Lung (tissue), 12 donors: ENCODE measurements around the gene SPAAR. TPM values are rescaled to one million over a fixed set of nuclear protein-coding genes. Genes with fewer than 3 reads are reported as not detected.

Experiments used
- ATAC-seq: fragments of 200-7000 bp; cut with Tn5 transposase; one replicate; pipeline ENCODE4 v1.9.1; 2020; ENCODE audit warnings: moderate number of reproducible peaks; ENCODE audit not compliant: insufficient read depth, low FRiP score
- DNase-seq, 3 donors: peaks; one replicate each; pipeline ENCODE4 v3.0.0-alpha.2; 2013 to 2017
- H3K27ac ChIP-seq, 2 donors: one replicate each; pipeline ENCODE4 v1.5.1; 2013; ENCODE audit warnings: mild to moderate bottlenecking in 2 of 2, moderate library complexity in 2 of 2, control low read depth in 1 of 2, inconsistent platforms in 1 of 2, low read depth in 1 of 2, low read length in 1 of 2
- H3K27me3 ChIP-seq, 3 donors: one replicate each; pipeline ENCODE4 v1.5.1; 2013; ENCODE audit warnings: low read length in 2 of 3; ENCODE audit not compliant: control insufficient read depth in 3 of 3, insufficient read depth in 3 of 3
- H3K36me3 ChIP-seq, 4 donors: one replicate each; pipeline ENCODE4 v1.5.1; 2013; ENCODE audit warnings: low read length in 4 of 4, mild to moderate bottlenecking in 1 of 4, moderate library complexity in 1 of 4; ENCODE audit not compliant: control insufficient read depth in 4 of 4, insufficient read depth in 4 of 4
- H3K4me1 ChIP-seq, 5 donors: one replicate each; pipeline ENCODE4 v1.5.1; 2013; ENCODE audit warnings: low read length in 5 of 5, mild to moderate bottlenecking in 2 of 5, moderate library complexity in 1 of 5; ENCODE audit not compliant: control insufficient read depth in 5 of 5, insufficient read depth in 5 of 5
- H3K4me3 ChIP-seq: one replicate; pipeline ENCODE4 v1.5.1; 2013; ENCODE audit warnings: mild to moderate bottlenecking, control low read depth, moderate library complexity
- H3K9ac ChIP-seq, 2 donors: one replicate each; pipeline ENCODE4 v1.5.1; 2013; ENCODE audit warnings: low read length in 2 of 2, control low read depth in 1 of 2; ENCODE audit not compliant: insufficient read depth in 1 of 2
- H3K9me3 ChIP-seq, 4 donors: one replicate each; pipeline ENCODE4 v1.5.1; 2013; ENCODE audit warnings: low read length in 3 of 4, mild to moderate bottlenecking in 1 of 4, moderate library complexity in 1 of 4; ENCODE audit not compliant: control insufficient read depth in 4 of 4, insufficient read depth in 3 of 4
- WGBS, 2 donors: extraction: QIAGEN DNeasy Blood & Tissue Kit; methylation state at CpG; one replicate each; pipeline ENCODE4 v1.1.7; 2013; 5-methylcytosine and 5-hydroxymethylcytosine counted together
- polyA plus RNA-seq, 2 donors: library from polyadenylated mRNA; stranded (reverse); fragments of 200-250 nt; gene quantifications; one replicate each; pipeline ENCODE4 v1.2.1, GENCODE V29; 2013
- total RNA-seq, 2 donors: library from RNA; depleted of rRNA in 1 of 2; stranded (reverse); fragments of >200 nt in 1 of 2; gene quantifications; one replicate each; pipeline ENCODE4 v1.2.1, GENCODE V29; 2014 to 2021
- TF ChIP-seq, protein P1 (sequence below): IDR thresholded peaks from 2 replicates; pipeline ENCODE4 v1.5.1; 2012; ENCODE audit warnings: mild to moderate bottlenecking; ENCODE audit errors: control extremely low read depth, extremely low read depth
- donor health status: control.
- donor health status: control.
- donor health status: Bipolar disorder and iron deficiency.
- donor health status: healthy.
- donor health status: DM: yes; HTN: yes; CAD: no.

Gene SPAAR
- total and polyA plus RNA-seq, 4 donors = 3.7 to 6.7 (median 5.7) TPM

DNA sequence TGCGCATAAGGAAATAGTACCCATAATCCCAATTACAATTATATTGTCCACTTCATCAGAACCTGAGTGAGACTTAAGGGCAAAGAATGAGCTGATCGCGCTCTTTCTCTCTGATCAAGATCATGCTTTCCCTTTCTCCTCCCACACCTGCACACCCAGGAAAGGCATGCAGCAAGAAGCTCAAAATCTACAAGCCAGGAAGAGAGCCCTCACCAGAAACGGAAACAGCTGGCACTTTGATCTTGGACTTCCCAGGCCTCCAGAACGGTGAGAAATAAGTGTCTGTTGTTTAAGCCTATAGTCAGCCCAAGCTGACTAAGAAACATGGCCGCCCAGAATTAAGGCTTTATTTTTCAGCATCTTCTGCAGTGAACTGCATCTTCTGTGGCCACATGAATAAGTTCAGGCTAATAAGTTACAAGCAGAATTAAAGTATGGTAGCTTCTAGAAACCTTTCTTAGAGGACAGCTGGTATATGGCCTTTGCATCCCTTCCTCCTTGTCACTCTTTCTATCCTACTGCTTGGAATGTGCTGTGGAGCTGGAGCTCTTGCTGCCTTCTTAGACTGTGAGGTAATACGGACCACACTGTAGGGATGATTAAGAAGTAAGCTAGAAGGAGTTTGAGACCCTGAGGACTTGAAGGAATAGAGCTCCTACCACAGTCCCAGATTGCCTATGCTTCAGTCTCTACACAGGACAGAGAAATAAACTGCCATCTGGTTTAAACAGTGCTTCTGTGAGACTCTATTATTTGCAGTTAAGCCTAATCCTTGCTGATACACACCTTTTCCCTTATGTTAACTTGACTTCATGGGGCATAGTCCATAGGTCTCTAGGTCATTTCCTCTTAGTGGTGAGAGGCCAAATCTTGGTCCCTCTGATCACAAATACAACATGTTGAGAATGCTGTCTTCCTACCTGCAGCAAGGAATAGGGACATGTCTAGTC, 31.4 kb downstream of the SPAAR start:
- no peaks in the 10 kb centered on the region for H3K27me3 ChIP-seq
- DNase-seq (no peak), ATAC-seq (no peak)
- TF ChIP-seq, protein P1, sequence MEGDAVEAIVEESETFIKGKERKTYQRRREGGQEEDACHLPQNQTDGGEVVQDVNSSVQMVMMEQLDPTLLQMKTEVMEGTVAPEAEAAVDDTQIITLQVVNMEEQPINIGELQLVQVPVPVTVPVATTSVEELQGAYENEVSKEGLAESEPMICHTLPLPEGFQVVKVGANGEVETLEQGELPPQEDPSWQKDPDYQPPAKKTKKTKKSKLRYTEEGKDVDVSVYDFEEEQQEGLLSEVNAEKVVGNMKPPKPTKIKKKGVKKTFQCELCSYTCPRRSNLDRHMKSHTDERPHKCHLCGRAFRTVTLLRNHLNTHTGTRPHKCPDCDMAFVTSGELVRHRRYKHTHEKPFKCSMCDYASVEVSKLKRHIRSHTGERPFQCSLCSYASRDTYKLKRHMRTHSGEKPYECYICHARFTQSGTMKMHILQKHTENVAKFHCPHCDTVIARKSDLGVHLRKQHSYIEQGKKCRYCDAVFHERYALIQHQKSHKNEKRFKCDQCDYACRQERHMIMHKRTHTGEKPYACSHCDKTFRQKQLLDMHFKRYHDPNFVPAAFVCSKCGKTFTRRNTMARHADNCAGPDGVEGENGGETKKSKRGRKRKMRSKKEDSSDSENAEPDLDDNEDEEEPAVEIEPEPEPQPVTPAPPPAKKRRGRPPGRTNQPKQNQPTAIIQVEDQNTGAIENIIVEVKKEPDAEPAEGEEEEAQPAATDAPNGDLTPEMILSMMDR = no peak
- H3K36me3 ChIP-seq = no peaks in the 10 kb centered on the region
- no peaks in the 10 kb centered on the region for H3K9me3 ChIP-seq
- peaks cover 0 to 12% (median 0%) of the 10 kb centered on the region in 5 donors for H3K4me1 ChIP-seq
- WGBS, 2 donors = 62 to 67% methylated on average over 7 of the region's 7 CpGs
- no peak overlapping the region for H3K9ac ChIP-seq
- no peak overlapping the region for H3K4me3 ChIP-seq
- H3K27ac ChIP-seq = no peak overlapping the region

DNA sequence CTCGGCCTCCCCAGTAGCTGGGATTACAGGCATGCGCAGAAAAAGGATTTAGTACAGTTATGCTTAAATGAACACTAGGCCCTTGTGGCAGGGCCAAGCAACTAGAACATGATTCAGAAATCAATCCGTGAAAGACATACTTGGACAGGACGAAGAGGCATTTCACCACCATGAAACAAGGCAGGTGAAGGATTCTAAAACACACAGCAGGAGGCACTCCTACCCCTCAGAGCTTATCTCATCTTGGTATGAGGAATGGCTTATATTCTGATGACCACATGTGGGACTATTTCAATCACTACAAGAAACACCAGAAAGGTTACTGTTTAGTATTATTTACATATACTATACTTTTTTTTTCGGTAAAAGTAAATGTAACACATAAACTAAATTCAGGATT, 33.0 kb downstream of the SPAAR start:
- WGBS, 2 donors = 93 to 95% methylated on average over 5 of the region's 5 CpGs
- Histone ChIP-seq H3K4me1 (peaks cover 0 to 12% (median 0%) of the 10 kb centered on the region in 5 donors), H3K4me3 (no peak overlapping the region), H3K9me3 (no peaks in the 10 kb centered on the region), H3K36me3 (no peaks in the 10 kb centered on the region), H3K27ac (no peak overlapping the region), H3K27me3 (no peaks in the 10 kb centered on the region), H3K9ac (no peak overlapping the region)
- no peak for ATAC-seq
- TF ChIP-seq, protein P1 = no peak
- DNase-seq = no peak

DNA sequence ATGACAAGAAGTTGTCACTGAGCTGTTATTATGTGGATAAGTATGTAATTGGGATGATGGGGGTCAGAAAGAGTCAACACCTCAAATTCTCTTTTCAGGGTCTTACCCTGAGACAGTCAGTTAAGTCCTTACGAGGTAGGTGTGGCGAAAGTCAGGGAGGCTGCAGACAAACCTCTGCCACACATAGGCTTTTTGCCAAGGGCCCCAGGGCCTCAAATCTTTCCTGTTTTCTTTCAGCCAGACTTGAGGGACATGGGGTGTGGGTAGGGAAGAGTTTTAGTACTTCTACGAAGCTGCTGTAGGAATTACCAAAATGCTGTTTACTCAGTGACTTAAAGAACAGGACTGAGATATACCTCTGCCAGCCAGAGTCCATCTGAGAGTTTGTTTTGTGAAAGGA, 34.9 kb downstream of the SPAAR start:
- no peak for ATAC-seq
- Histone ChIP-seq H3K36me3 (no peaks in the 10 kb centered on the region), H3K27me3 (no peaks in the 10 kb centered on the region), H3K9me3 (no peaks in the 10 kb centered on the region), H3K9ac (no peak overlapping the region), H3K4me3 (no peak overlapping the region), H3K27ac (no peak overlapping the region), H3K4me1 (peaks cover 0 to 12% (median 0%) of the 10 kb centered on the region in 5 donors)
- TF ChIP-seq, protein P1 = no peak
- WGBS, 2 donors = 69% methylated on average over 3 of the region's 3 CpGs
- no peak for DNase-seq
